B cell (primary cell): ENCODE data around the gene RBM28.

Experiments
- EZH2 ChIP-seq: IDR thresholded peaks from 2 replicates; pipeline ENCODE4 v1.6.1; 2012; ENCODE audit warnings: borderline replicate concordance, low read depth, mild to moderate bottlenecking, moderate library complexity, low read length; ENCODE audit not compliant: insufficient read depth, poor library complexity, severe bottlenecking
- TF ChIP-seq, protein P1 (sequence below): fragments of 200-600 bp; IDR thresholded peaks from one replicate; pipeline ENCODE4 v1.8.0; 2022; ENCODE audit warnings: antibody characterized with exemption, mild to moderate bottlenecking

DNA sequence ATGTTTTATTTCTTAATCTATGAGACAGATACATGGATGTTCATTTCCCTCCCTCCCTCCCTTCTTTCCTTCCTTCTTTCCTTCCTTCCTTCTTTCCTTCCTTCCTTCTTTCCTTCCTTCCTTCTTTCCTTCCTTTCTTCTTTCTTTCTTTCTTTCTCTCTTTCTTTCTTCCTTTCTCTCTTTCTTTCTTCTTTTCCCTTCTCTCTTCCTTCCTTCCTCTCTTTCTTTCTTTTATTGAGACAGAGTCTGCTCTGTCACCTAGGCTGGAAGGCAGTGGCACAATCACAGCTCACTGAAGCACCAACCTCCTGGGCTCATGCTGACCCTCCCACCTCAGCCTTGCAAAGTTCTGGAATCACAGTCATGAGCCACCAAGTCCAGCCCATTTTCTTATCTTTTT lies 23.3 kb upstream of the RBM28 start:
- TF ChIP-seq, protein P1, sequence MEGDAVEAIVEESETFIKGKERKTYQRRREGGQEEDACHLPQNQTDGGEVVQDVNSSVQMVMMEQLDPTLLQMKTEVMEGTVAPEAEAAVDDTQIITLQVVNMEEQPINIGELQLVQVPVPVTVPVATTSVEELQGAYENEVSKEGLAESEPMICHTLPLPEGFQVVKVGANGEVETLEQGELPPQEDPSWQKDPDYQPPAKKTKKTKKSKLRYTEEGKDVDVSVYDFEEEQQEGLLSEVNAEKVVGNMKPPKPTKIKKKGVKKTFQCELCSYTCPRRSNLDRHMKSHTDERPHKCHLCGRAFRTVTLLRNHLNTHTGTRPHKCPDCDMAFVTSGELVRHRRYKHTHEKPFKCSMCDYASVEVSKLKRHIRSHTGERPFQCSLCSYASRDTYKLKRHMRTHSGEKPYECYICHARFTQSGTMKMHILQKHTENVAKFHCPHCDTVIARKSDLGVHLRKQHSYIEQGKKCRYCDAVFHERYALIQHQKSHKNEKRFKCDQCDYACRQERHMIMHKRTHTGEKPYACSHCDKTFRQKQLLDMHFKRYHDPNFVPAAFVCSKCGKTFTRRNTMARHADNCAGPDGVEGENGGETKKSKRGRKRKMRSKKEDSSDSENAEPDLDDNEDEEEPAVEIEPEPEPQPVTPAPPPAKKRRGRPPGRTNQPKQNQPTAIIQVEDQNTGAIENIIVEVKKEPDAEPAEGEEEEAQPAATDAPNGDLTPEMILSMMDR, result no peak
- no peak for TF ChIP-seq EZH2
